NCI-H226 (cell line): ENCODE data around the gene PRKCB.
"Not testable (repeated sequence)": the region's sequence is repeated elsewhere in the genome, so short reads cannot be mapped to it uniquely, and the experiment has no call there.

Experiments
- DNase-seq: peaks from one replicate; pipeline ENCODE4 v3.0.0-alpha.2; 2015

PRKCB gene

DNA sequence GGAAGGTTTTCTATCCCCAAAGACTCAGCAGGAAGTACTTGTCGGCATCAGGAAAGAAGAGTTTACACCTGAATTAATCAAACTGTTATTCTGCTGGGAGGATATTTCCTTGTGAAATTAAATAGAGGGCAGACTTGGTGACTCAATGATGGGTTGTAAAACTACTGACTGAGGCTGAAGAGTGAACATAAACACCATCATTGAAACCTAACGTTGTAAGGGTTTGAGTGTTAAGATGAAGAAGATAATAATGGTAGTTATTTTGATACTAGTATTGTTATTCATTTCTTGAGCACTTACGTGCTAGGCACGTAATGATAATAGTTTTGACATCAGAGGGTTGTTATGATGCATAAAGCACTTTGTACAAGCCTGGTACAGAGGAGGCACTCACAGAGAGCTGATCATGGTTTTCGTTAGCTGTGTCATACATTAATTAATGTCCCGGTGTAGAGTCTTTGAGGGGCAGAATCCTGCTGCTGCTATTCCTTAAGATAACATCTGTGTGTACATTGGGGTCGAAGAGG, 356.2 kb downstream of the PRKCB start:
- no peak for DNase-seq

DNA sequence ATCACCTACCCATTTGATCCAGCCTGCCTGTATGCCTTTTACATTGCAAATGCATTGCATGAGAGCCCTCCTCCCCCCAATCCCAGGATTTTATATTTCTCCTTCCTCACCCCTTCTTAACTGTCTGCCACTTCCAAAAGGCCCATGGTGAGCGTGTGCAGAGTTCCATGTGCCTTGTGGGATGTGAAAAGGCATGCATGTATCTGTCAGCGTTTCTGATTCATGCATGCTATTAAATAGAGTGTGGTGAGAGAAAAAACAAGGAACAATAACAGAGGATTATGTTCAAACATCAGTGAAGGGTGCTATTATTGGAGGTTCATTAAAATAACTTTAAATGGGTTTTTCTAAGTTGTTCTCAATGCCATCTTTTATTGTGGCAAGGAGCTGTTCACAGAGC, 359.4 kb downstream of the PRKCB start:
- no peak for DNase-seq

DNA sequence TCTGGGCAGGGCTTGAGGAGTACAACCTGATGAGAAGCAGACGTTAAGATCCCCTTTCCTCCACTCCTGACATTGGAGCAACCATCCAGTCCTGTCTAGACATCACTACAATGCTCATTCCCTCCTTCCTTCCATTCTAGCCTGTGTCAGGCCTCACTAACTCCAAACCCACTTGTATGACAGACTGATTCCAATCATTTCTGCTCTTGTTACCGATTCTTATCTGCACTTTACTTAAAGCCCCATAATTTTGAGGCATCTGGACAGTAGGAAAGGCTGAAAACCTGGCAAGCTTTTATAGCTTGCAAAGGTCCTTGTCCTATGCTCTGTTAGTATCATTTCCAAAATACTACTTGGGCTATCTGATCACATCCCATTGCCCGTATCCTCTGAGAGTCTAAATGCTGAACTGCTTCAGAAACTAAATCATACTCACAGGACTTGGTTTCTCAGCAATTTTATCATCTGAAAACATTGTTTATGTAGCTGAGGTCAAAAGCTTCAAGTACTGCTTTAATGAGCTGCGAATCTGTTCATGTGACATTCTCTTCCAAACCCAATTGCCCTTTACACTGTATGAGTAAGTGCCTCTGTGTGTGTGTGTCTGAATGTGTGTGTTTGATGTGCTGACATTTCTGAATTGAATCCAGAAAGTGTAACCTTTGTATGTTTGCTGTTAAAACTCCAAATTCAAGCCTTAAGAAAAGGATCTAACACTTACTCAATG, 363.2 kb downstream of the PRKCB start:
- no peak for DNase-seq

DNA sequence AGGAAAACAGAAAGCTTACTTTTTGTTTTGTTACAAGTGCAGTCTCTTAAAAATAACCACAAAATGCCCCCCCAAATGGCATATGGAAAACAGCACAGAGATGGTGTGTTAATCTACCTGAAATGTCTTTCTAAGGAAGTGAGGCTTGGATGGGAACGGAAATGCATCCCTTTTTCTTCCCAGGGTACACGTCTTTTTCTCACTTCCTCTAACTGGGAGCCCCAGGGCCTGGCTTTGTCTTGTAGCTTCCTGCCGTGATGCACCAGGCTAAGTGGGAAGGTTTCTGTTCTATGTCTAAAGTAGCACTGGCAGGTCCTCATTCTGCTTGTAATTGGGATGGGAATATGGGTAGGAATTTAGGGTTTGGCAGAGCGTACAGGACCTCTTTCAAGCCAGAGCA, 367.9 kb downstream of the PRKCB start:
- no peak for DNase-seq

DNA sequence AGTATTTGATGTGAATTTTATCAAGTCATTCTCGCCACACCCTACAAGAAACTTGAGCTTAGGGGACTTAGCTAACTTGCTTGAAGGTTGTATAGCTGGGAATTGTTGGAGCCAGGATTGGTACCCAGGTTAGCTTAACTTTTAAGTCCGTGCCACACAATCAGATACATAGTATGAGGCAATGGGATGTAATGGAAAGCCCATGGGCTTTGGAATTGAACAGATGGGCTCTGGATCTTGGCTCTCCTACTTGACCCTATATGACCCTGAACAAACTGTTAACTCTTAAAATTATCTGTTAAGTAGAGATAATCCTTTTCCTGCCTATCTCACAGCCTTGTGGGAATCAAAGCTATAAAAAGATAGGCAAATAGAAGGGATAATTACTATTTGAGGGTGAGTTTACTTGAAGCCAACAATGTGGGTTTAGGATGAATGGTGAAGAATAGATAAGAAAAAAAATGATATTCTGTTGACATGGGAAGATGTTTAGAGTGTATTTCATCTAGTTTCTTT, 368.4 kb downstream of the PRKCB start:
- DNase-seq: no peak

DNA sequence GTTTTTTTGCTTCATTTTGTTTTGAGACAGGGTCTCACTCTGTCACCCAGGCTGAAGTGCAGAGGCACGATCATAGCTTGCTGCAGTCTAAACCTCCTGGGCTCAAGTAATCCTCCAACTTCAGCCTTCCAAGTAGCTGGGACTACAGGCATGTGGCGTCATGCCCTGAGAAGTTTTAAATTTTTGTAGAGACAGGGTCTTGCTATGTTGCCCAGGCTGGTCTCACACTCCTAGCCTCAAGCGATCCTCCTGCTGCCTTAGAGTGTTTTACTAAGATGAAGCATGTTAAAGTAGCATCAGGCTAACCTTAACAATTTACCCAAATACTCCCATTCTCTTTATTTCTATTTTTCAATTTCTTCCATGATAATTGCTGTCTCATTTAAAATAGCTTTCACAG, 371.1 kb downstream of the PRKCB start:
- no peak for DNase-seq

DNA sequence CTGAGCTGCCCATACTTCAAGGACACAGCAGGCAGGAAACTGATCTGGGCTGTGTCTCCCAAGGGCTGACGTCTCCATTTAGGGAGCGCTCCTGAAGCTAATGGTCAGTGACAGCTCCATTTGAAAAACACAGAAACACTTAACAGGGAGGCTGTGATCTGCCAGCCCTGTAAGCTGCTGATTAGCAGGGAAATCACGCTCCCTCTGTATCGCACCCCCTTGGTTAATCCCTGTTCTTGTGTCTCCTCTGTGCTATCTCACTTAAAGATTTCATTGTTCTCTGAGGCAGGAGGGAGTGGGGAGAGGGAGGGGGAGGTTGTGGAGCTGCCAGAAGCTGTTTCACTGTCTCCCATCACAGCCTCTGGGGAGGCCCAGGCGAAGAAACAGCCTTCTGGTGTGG, 372.9 kb downstream of the PRKCB start:
- DNase-seq: no peak

DNA sequence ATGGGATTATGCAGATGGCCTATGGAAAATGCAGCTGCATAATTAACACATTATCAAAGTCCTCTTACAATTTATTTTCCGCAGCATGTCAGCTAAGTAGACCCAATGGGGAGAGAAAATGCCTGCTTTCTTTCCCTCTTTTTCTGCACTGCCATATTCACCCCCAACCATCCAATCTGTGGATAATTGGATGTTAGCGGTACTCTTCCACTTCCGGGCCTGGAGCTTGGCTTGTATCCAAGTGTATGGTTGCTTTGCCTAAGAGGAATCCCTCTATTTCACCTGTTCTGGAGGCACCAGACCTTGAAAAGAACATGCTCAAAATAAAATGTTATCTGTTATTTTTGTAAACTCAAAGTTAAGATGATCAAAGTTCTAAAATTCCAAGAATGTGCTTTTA, 379.2 kb downstream of the PRKCB start:
- DNase-seq: no peak

DNA sequence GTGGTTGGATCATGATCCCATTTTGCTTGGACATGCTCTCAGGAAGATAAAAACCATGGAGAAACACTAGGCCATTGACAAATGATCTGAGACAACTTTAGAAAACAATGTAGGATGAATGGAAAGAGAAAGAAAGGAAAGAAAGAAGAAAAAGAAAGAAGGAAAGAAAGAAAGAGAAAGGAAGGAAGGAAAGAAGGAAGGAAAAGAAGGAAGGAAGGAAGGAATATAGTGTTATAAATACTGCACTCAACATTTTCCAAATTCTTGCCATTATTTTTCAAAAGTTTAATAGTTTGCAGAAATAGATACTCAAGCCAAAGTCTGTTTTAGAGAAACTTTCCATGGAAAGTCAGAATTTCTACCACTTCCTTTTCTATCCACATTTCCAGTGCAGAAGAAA, 381.2 kb downstream of the PRKCB start:
- DNase-seq: no peak

DNA sequence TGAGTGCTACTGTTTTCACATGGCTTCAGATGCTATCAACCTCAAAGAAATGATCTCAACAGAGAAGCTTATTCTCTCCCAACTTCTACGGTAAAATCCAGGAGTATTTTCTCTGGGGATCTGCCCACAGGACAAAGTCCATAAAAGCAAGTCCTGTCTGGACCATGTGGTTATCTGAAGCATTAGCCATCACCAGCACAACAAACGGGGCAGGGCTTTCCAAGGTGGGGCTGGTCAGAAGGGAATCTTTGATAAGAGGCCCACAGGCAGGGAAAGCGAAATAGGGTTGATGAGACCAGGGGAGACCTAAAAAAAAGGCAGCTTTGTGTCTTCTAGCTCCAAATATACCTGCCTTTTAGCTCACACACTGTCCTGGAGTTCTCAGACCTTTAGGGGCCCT, 381.7 kb downstream of the PRKCB start:
- DNase-seq: no peak

DNA sequence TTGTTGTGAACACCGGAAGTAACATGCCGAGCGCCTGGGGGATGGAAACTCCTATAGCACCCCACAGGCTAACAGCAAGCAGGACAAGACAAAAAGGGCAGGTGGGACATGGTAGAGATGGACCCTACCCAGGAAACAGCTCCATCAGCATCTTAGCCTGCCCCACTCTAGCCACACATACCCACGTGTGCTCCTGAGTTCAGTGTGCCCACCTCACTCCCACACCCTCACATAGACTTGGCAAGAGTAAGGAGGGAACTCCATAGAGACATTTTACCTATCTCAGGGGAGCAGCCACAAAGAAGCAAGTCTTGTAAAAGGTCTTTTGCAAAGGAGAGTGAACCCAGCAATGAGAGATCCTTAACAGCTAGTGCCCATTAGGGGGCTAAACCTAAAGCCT, 382.5 kb downstream of the PRKCB start:
- DNase-seq: no peak

DNA sequence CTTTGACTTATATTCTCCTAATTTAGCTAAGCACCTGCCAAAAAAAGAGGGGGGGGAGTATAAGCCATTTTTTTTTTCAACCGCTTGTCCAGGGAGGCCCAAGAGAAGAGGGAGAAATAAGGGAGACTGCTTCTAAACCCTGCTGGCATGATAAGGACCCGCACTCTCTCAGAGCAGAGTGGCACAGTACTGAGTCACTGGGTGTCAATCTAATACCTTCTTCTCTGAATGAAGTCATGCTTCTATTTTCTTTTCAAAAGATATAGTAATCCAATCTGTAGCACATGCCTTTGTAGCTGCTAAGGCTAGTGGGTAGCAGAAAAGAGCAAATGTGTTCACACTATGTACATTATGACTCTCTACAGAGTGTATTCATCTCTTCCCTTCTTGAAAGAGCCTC, 385.4 kb downstream of the PRKCB start:
- DNase-seq: no peak

DNA sequence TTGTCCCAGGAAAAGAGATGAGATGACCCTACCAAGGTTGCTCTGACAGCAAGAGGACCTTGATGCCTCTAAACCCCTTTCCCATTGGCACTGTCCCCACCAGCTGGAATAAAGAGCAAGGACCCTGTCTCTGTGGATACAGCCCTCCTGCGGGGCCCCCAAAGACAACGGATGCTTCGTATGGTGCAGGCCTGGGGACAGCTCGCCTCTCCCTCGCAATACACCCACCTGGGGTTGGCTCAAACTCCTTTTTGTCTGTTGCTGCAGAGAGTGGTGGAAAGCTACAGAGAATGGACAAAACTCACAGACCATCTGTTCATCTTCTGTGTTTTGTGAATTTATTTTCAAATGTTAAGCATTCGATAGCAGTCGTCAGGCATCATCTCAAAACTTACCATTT, 392.7 kb downstream of the PRKCB start:
- no peak for DNase-seq

DNA sequence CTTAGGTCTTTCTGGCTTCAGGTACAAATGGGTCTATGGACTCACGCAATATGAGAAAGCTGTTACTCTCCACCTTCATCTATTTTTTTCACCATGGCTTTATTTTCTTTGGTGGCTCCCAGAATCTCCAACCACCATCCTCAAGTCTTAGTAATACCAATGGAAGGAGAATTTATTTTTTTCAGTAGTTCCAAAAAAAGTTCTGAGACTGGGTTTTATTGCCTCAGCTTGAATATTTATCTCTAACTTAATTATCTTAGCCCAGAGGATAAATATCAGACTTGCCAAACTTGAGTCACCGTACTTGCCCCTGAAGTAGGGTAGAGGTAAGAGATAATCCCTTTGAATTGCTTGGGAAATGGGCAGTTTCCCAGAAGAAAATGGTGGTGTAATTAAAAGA, 397.2 kb downstream of the PRKCB start:
- no peak for DNase-seq

DNA sequence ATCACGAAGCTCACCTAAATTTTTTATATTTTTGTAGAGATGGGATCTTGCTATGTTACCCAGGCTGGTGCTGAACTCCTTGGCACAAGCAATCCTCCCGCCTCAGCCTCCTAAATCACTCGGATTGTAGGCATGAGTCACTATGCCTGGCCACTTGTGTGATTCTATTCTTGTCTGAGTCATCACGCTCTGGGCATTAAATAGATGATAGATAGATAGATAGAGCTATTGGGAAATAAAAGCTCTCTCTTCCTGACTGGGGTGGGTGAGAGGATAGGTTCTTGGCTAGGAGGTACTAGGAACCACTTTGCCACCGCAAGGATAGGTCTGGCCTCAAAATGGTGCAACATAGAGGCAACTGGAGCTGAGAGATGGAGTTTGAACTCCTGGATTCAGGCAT, 399.0 kb downstream of the PRKCB start:
- no peak for DNase-seq

DNA sequence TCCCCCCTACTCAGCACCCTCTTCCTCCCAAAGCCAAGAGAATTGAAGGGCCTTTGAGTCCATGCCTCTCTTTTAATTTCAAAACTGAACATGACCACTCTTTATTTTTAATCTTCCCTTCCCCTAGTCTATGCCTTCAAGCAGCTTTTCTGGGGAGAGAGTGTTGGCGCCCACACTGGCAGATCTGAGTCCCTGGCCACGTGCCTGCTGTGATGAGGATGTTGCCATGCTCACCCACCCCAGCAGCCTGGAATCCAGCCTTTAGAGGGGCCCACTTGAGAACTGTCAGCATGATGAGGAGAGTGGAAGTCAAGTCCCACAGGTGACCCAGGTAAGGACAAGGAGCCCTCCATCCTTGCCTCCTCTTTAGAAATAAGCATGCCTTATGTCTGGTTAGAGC, 400.0 kb downstream of the PRKCB start:
- DNase-seq: no peak

DNA sequence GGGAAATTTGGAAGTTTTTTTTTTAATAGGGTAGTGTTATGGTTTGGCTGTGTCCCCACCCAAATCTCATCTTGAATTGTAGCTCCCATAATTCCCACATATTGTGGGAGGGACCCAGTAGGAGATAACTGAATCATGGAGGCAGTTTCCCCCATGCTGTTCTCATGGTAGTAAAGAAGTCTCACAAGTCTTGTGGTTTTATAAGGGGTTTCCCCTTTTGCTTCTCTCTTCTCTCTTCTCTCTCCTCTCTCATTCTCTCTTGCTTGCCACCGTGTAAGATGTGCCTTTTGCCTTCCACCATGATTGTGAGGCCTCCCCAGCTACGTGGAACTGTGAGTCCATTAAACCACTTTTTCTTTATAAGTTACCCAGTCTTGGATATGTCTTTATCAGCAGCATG, 403.1 kb downstream of the PRKCB start:
- DNase-seq: not testable (repeated sequence)

DNA sequence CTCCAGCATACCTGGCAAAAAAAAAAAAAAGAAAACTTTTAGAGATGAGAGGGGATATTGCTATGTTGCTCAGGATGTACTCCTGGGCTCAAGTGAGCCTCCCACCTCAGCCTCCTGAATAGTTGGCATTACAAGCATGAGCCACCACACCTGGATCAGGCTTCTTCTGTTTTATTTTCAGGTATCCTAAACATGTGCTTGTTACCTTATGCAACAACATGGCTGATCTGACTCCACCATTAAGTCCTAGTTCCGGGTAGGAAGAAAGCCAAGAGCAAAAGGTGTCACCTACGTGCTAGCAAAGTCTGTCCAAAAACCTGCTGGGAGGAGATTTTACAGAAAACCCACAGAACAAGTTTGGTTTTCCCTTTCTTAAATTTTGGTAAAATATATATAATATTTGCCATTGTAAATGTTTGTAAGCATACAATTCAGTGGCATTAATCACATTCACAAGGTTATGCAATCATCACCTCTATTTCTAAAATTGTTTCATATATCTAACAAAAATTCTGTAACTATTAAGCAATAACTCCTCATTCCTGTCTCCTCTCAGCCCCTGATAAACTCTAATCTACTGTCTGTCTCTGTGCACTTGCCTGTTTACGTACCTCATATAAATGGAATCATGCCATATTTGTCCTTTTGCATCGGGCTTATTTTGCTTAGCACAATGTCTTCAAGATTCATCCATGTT, 411.3 kb downstream of the PRKCB start:
- DNase-seq: no peak

DNA sequence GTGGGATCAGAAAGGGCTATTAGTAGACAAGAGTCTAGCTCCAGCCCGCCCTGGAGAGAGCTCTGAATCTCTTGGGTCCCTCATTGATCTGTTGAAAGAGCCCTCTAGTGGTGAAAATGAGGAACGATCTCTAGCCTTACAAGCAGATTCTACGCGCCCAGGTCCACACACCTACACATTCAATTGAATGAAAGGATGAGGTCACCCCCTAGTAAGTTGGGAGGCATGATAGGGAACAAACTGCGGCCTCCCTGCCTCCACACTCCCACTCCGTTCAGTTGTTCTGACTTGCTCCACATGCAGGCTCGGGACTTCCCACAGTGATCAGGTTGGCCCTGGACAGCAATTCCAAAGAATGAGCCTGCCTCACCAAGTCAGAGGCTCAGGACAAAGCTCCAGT, 417.4 kb downstream of the PRKCB start:
- DNase-seq: peak; percentile 8

DNA sequence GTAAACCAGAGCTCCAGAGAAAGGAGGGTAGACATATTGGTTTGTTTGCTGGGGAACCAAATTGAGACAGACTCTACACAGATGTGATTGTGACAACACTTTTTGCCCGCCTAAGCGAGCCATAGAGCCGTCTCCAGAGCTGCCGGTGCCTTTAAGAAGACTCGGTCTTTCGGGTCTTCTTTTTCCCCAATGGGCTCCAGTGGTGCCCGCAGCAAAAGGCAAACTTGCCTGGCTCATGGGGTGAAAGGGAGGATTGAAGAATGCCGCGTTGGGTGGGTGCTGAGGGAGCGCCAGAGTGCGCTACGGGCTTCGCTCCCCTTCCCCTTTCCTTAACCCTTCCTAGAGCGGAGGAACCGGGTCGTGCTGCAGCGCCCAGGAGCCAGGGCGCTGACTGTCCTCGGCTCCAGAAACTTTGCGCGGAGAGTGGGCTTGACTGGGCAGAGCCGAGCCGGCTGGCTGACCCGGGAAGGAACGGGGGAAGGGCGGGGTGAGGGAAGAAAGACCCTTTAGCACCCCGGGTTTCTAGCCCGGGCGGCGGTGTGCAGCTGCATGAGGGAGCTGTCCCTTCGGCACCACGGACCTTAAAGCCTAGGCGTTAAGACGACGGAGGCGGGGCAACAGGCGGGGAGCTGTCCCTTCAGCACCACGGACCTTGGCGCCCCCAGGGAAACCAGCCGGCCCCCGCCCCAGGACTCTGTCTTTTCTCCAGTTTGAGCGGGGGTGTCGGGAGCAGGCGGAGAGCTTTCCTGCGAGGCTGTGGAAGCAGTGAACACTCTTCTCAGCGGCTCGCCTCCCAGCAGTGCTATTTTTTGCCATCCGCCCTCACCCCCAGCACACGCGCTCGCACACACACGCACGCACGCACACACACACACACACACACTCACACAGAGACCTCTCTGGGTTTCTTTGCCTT, 419.9 kb downstream of the PRKCB start, which contains the start of gene CACNG3:
CACNG3 (plus strand) TSS at position 880 of the 916 bp plus-strand sequence. CDS start 420 bp downstream, outside the sequence.
- DNase-seq: peak; percentile 36

DNA sequence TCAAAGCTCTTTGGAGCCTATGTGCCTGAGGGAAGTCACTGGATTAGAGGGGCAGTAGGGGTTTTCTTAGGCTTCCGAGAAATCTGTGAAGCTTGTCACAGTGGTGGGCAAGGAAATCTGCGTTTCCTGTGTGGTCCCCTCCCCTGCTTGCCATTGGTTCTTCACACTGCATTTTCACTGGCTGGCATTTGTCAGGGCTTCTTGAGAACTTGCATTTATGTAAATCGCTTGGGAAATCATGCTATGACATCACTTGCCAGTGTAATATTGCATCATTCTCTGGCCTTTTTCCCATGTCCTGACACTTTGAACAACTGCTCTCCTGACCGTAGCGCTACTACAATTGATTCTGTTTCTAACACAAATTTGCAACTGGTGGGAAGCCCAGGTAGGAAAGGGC, 422.2 kb downstream of the PRKCB start:
- no peak for DNase-seq

DNA sequence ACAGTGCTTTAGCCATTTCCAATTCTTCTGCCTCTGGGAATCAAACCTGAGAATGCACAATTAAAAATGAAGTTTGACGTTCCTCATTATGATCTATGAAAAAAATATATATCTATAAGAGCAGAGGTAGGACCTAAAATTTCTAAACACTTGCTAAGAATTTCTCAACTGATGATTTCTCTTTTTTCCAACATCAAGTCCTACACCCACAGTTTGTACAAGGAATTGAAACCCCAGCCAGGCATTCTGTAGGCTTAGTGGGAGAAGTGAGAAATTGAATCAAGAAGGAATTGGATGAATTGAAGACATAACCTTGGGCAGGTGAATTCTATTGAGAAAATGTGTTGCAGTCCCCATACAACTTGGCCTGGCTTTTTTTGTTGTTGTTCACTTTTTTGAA, 423.0 kb downstream of the PRKCB start:
- DNase-seq: no peak

DNA sequence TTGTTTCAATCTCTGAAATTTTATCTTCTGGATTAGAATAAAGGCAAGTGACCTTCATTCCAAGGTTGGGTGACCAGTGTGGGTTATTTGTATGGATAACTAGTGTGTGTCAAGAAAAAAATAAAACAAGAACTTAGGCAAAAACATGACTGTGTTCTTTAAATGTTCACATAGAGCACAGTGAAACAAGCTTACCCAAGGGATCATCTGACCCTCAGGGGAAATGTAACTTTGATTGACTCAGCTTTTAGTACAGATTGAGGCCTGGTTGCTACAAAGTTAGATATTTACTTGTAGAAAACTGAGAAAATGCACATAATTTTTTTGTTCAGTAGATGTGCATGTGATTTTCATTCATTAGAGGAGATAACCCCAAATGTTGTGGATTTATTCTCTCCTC, 427.0 kb downstream of the PRKCB start:
- no peak for DNase-seq
